HCT116 (cell line): ENCODE data around the gene CFAP91. TPM values are rescaled to one million over a fixed set of nuclear protein-coding genes. Genes with fewer than 3 reads are reported as not detected.
A peak's percentile ranks its signal among the peaks of the same experiment; 100 is the strongest.

Experiments
- ATAC-seq: fragments of 200-7000 bp; cut with Tn5 transposase; 2 replicates; pipeline ENCODE4 v1.9.1; 2020; ENCODE audit warnings: mild to moderate bottlenecking, moderate library complexity
- BruUV-seq: library from RNA; stranded (reverse); fragments of 400-500 nt; replicated peaks from 2 replicates; lab custom pipeline; 2021; lab: Mats Ljungman, UMichigan
- CTCF ChIA-PET: fragments of 300-600 bp; sonication (Branson Sonifier 250); formaldehyde crosslinking; loops from one replicate; lab custom pipeline; 2021; ENCODE audit warnings: antibody characterized with exemption; lab: Charles Lee
- POLR2A ChIA-PET: fragments of 300-600, 350-600 bp; sonication (Branson Sonifier 250); formaldehyde crosslinking; loops from one replicate; lab custom pipeline; 2021; ENCODE audit warnings: antibody characterized with exemption; lab: Charles Lee
- RAD21 ChIA-PET, 2 experiments: fragments of 300-600 bp; sonication (Branson Sonifier 250); formaldehyde crosslinking; loops; one replicate each; lab custom pipeline; 2023; ENCODE audit warnings: low total read pairs in 2 of 2; ENCODE audit not compliant: uncharacterized antibody in 2 of 2, unreplicated experiment in 2 of 2, low non-redundant PET in 1 of 2; lab: Charles Lee
- DNase-seq: peaks from one replicate; pipeline ENCODE4 v3.0.0-alpha.2; 2010; ENCODE audit warnings: low read depth, low spot score
- H2AFZ ChIP-seq: fragments of 200-600 bp; shearing (Covaris generic), sonication (generic); 2 replicates; pipeline ENCODE4 v1.6.1; 2017; ENCODE audit warnings: low read depth, mixed run types, mixed read lengths, antibody characterized with exemption, low read length; ENCODE audit not compliant: poor library complexity, severe bottlenecking
- H3K27ac ChIP-seq: 2 replicates; pipeline ENCODE4 v1.5.1; 2012; ENCODE audit warnings: low read depth, low read length
- H3K27me3 ChIP-seq: fragments of 200-600 bp; sonication (generic); 2 replicates; pipeline ENCODE4 v1.6.1; 2016; ENCODE audit warnings: mixed run types, low read length, mixed read lengths; ENCODE audit not compliant: insufficient read depth
- H3K36me3 ChIP-seq, 2 experiments: fragments of 200-500 bp in 1 of 2; fragments of 200-600 bp in 1 of 2; sonication (Bioruptor generic) in 1 of 2; sonication (generic) in 1 of 2; 2 replicates each; pipeline versions ENCODE4 v1.5.1 to v1.6.1; 2014 to 2016; ENCODE audit warnings: low read length in 2 of 2, inconsistent platforms in 1 of 2, mixed read lengths in 1 of 2, mixed run types in 1 of 2; ENCODE audit not compliant: insufficient read depth in 2 of 2, control insufficient read depth in 1 of 2
- H3K4me1 ChIP-seq, 2 experiments: fragments of 200-600 bp in 1 of 2; sonication (generic) in 1 of 2; 2 replicates each; pipeline versions ENCODE4 v1.5.1 to v1.6.1; 2012 to 2017; ENCODE audit warnings: low read length in 2 of 2, inconsistent platforms in 1 of 2, mild to moderate bottlenecking in 1 of 2, mixed read lengths in 1 of 2, mixed run types in 1 of 2, moderate library complexity in 1 of 2; ENCODE audit not compliant: insufficient read depth in 2 of 2, control insufficient read depth in 1 of 2
- H3K4me2 ChIP-seq: fragments of 200-600 bp; sonication (generic); 2 replicates; pipeline ENCODE4 v1.6.1; 2017; ENCODE audit warnings: mixed run types, low read length, mixed read lengths
- H3K4me3 ChIP-seq, 2 experiments: fragments of 200-600 bp in 1 of 2; sonication (generic) in 1 of 2; replicated peaks in 1 of 2; 2 replicates each; pipeline ENCODE4 v1.5.1; 2011 to 2016; ENCODE audit warnings: low read length in 2 of 2, control low read depth in 1 of 2, low read depth in 1 of 2, mild to moderate bottlenecking in 1 of 2, mixed read lengths in 1 of 2, mixed run types in 1 of 2
- H3K79me2 ChIP-seq: fragments of 200-600 bp; sonication (generic); 2 replicates; pipeline ENCODE4 v1.6.1; 2017; ENCODE audit warnings: mild to moderate bottlenecking, mixed run types, low read length, moderate library complexity, mixed read lengths; ENCODE audit not compliant: insufficient read depth
- H3K9ac ChIP-seq: fragments of 200-600 bp; sonication (generic); 2 replicates; pipeline ENCODE4 v1.6.1; 2016; ENCODE audit warnings: low read length, mixed read lengths
- H3K9me2 ChIP-seq: fragments of 200-600 bp; sonication (generic), shearing (Covaris generic); 2 replicates; pipeline ENCODE4 v1.6.1; 2017; ENCODE audit warnings: mixed run types, mild to moderate bottlenecking, moderate library complexity; ENCODE audit not compliant: insufficient read depth
- H3K9me3 ChIP-seq, 2 experiments: fragments of 200-500 bp in 1 of 2; fragments of 200-600 bp in 1 of 2; sonication (Bioruptor generic) in 1 of 2; sonication (generic) in 1 of 2; 2 replicates each; pipeline ENCODE4 v1.6.1; 2014 to 2017; ENCODE audit warnings: low read length in 2 of 2, mixed read lengths in 2 of 2, inconsistent platforms in 1 of 2, low read depth in 1 of 2, mild to moderate bottlenecking in 1 of 2, mixed run types in 1 of 2, moderate library complexity in 1 of 2; ENCODE audit not compliant: control insufficient read depth in 1 of 2, insufficient read depth in 1 of 2
- H4K20me1 ChIP-seq: fragments of 200-600 bp; sonication (generic), shearing (Covaris generic); 2 replicates; pipeline ENCODE4 v1.6.1; 2017; ENCODE audit warnings: mixed run types, mild to moderate bottlenecking, moderate library complexity; ENCODE audit not compliant: insufficient read depth
- CBX3 ChIP-seq: IDR thresholded peaks from 2 replicates; pipeline ENCODE4 v1.6.1; 2012; ENCODE audit warnings: low read depth
- CEBPB ChIP-seq: IDR thresholded peaks from 2 replicates; pipeline ENCODE4 v1.6.1; 2012; ENCODE audit warnings: low read depth
- EGR1 ChIP-seq: IDR thresholded peaks from 2 replicates; pipeline ENCODE4 v1.6.1; 2012; ENCODE audit warnings: low read depth
- EZH2phosphoT487 ChIP-seq: fragments of 200-600 bp; IDR thresholded peaks from 2 replicates; pipeline ENCODE4 v1.6.1; 2018; ENCODE audit warnings: antibody characterized with exemption, borderline replicate concordance
- FOSL1 ChIP-seq: IDR thresholded peaks from 2 replicates; pipeline ENCODE4 v1.6.1; 2012; ENCODE audit warnings: low read depth
- RAD21 ChIP-seq: IDR thresholded peaks from 2 replicates; pipeline ENCODE4 v1.6.1; 2012; ENCODE audit warnings: low read depth, mild to moderate bottlenecking
- SP1 ChIP-seq: IDR thresholded peaks from 2 replicates; pipeline ENCODE4 v1.6.1; 2012; ENCODE audit warnings: low read depth
- TCF7L2 ChIP-seq: IDR thresholded peaks from 2 replicates; pipeline ENCODE4 v1.7.0; 2011; ENCODE audit warnings: borderline replicate concordance, inconsistent platforms; ENCODE audit not compliant: insufficient read depth, insufficient read length; ENCODE audit errors: extremely low read depth
- ZNF274 ChIP-seq: fragments of 200-500 bp; sonication (Bioruptor generic); IDR thresholded peaks from 2 replicates; pipeline ENCODE4 v1.6.1; 2014; ENCODE audit warnings: mild to moderate bottlenecking, low read depth, low read length, inconsistent platforms
- intact Hi-C: fragments of 100-400 bp; cut with micrococcal nuclease; formaldehyde crosslinking; loops from 2 replicates; pipeline ENCODE4 v1.10.0; 2022
- total RNA-seq: library from RNA; stranded (reverse); gene quantifications from one replicate; pipeline ENCODE4 v1.2.1, GENCODE V29; 2021; ENCODE audit not compliant: unreplicated experiment
- TF ChIP-seq, protein P1 (sequence below): IDR thresholded peaks from 2 replicates; pipeline ENCODE4 v1.6.1; 2011; ENCODE audit warnings: mild to moderate bottlenecking, low read length, moderate library complexity; ENCODE audit not compliant: insufficient replicate concordance; ENCODE audit errors: extremely low read depth
- TF ChIP-seq, protein P2 (sequence below): IDR thresholded peaks from 2 replicates; pipeline ENCODE4 v1.6.1; 2012; ENCODE audit warnings: low read depth
- TF ChIP-seq, protein P3 (sequence below): IDR thresholded peaks from 2 replicates; pipeline ENCODE4 v1.6.1; 2012

CFAP91 gene
- total RNA-seq, 1 experiment from 2014 or later: 0.96 TPM

DNA sequence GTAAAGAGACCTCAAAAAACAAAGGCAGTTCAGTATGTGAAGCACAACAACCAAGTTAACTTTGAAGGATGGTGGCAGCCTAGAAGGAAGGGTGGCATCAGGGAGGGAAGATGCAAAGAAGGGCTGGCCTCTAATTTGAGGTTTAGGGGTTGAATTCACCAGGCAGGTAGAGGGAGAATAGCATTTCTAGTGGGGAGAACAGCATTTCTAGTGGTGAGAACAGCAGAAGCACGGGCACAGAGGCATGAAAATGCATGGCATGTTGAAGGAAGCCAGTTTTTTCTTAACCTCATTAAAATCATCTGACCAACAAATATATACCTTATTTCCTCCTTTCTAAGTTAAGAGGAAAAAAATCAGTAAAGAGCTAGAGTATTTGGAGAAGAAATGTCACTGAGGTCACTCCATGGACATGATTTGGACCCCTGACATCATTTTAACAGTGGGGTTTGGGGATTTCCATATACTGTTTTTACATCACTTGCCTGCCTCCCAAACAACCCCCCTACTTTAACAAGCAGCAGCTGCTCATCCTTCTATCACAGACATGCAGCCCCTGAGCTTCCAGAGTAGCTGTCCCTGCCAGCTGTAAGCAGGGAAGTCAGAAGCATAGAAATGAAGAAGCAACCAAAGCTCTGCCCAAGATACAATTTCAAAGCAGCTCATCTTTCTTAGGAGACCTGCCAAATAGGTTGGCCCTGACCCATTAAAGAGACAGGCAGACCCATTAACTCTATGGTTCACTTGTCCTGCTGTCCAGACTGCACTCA is 40.0 kb upstream of the CFAP91 start:
- DNase-seq (no peak), ATAC-seq (no peak)
- H2AFZ ChIP-seq: no peak overlapping the region
- POLR2A ChIA-PET: no interaction called here
- BruUV-seq: no TSS peak
- no peaks in the 10 kb centered on the region for H3K9me3 ChIP-seq
- TF ChIP-seq, protein P1, sequence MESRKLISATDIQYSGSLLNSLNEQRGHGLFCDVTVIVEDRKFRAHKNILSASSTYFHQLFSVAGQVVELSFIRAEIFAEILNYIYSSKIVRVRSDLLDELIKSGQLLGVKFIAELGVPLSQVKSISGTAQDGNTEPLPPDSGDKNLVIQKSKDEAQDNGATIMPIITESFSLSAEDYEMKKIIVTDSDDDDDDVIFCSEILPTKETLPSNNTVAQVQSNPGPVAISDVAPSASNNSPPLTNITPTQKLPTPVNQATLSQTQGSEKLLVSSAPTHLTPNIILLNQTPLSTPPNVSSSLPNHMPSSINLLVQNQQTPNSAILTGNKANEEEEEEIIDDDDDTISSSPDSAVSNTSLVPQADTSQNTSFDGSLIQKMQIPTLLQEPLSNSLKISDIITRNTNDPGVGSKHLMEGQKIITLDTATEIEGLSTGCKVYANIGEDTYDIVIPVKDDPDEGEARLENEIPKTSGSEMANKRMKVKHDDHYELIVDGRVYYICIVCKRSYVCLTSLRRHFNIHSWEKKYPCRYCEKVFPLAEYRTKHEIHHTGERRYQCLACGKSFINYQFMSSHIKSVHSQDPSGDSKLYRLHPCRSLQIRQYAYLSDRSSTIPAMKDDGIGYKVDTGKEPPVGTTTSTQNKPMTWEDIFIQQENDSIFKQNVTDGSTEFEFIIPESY: no peak
- TF ChIP-seq TCF7L2: peak; percentile 46
- CTCF ChIA-PET: interaction anchor here (1.6 kb wide), 1 partner anchor 13 kb away, joined by 4 read pairs; no protein-coding TSS in a partner anchor
- no peaks in the 10 kb centered on the region for H3K9me2 ChIP-seq
- RAD21 ChIA-PET: no interaction called here
- H3K79me2 ChIP-seq: no peaks in the 10 kb centered on the region
- H3K4me3 ChIP-seq: no peak overlapping the region
- H3K4me2 ChIP-seq: no peak overlapping the region
- intact Hi-C loops: no loop called here
- no peaks in the 10 kb centered on the region for H4K20me1 ChIP-seq
- no peaks in the 10 kb centered on the region for H3K36me3 ChIP-seq
- H3K4me1 ChIP-seq: 0 out of 4 replicates have a peak, but pooled peaks cover 0 to 4% of the 10 kb centered on the region in 2 experiments
- no peaks in the 10 kb centered on the region for H3K27me3 ChIP-seq
- H3K9ac ChIP-seq: no peak overlapping the region
- no peak overlapping the region for H3K27ac ChIP-seq

DNA sequence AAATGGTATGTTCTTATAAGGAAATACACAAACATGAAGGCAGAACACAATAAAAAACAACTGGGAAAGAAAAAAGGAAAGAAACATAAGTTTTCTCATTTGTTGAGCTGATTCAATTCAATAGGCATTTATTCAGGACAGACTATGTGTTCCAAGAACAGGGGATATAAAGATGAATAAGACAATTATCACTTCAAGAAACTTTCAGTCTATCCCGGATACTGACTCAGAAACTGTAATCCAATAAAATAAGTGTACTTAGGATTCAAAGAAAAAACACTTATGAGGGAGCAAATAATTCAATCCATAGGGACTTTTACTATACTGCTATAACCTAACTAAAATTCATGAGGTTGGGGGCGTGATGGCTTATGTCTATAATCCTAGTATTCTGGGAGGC is 38.9 kb upstream of the CFAP91 start:
- no peak overlapping the region for H2AFZ ChIP-seq
- H3K79me2 ChIP-seq: no peaks in the 10 kb centered on the region
- DNase-seq (no peak), ATAC-seq (no peak)
- no peaks in the 10 kb centered on the region for H3K9me2 ChIP-seq
- no peaks in the 10 kb centered on the region for H3K9me3 ChIP-seq
- intact Hi-C loops: no loop called here
- TF ChIP-seq RAD21: no peak
- no peak for TF ChIP-seq CBX3
- TF ChIP-seq EZH2phosphoT487: no peak
- TF ChIP-seq, protein P2, sequence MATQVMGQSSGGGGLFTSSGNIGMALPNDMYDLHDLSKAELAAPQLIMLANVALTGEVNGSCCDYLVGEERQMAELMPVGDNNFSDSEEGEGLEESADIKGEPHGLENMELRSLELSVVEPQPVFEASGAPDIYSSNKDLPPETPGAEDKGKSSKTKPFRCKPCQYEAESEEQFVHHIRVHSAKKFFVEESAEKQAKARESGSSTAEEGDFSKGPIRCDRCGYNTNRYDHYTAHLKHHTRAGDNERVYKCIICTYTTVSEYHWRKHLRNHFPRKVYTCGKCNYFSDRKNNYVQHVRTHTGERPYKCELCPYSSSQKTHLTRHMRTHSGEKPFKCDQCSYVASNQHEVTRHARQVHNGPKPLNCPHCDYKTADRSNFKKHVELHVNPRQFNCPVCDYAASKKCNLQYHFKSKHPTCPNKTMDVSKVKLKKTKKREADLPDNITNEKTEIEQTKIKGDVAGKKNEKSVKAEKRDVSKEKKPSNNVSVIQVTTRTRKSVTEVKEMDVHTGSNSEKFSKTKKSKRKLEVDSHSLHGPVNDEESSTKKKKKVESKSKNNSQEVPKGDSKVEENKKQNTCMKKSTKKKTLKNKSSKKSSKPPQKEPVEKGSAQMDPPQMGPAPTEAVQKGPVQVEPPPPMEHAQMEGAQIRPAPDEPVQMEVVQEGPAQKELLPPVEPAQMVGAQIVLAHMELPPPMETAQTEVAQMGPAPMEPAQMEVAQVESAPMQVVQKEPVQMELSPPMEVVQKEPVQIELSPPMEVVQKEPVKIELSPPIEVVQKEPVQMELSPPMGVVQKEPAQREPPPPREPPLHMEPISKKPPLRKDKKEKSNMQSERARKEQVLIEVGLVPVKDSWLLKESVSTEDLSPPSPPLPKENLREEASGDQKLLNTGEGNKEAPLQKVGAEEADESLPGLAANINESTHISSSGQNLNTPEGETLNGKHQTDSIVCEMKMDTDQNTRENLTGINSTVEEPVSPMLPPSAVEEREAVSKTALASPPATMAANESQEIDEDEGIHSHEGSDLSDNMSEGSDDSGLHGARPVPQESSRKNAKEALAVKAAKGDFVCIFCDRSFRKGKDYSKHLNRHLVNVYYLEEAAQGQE: no peak
- no peak for TF ChIP-seq SP1
- TF ChIP-seq CEBPB: no peak
- no peak for TF ChIP-seq FOSL1
- TF ChIP-seq, protein P3, sequence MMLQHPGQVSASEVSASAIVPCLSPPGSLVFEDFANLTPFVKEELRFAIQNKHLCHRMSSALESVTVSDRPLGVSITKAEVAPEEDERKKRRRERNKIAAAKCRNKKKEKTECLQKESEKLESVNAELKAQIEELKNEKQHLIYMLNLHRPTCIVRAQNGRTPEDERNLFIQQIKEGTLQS: no peak
- no peak for TF ChIP-seq EGR1
- no peak for TF ChIP-seq ZNF274
- ChIA-PET CTCF (no interaction called here), POLR2A (no interaction called here), RAD21 (interaction anchor here in 1 of 2 experiments (0.6 kb wide), 1 partner anchor 79 kb away, joined by 3 read pairs; no protein-coding TSS in a partner anchor)
- BruUV-seq: no TSS peak
- H3K4me3 ChIP-seq: no peak overlapping the region
- H3K9ac ChIP-seq: no peak overlapping the region
- H3K27me3 ChIP-seq: no peaks in the 10 kb centered on the region
- no peaks in the 10 kb centered on the region for H3K36me3 ChIP-seq
- no peak overlapping the region for H3K4me2 ChIP-seq
- 0 out of 4 replicates have a peak, but pooled peaks cover 0 to 4% of the 10 kb centered on the region in 2 experiments for H3K4me1 ChIP-seq
- H3K27ac ChIP-seq: no peak overlapping the region
- no peaks in the 10 kb centered on the region for H4K20me1 ChIP-seq
